Measurements from ENCODE around the gene RDM1.

The RDM1 gene

GRCh38 chr17:35930211-35931065, at the start of gene RDM1:
Gene RDM1 (minus strand): TSS chr17:35930773. CDS start chr17:35930727, 46 bp downstream.
- Histone ChIP-seq H3K27ac (ENCODE audit: low read depth, low read length) (no peak within 1 kb of the TSS), H3K4me1 (ENCODE audit: control insufficient read depth, insufficient read depth, low read length, unreplicated experiment) (peaks cover 19% of the 10 kb centered on the region), H3K27me3 (ENCODE audit: insufficient read depth, low read length) (no peaks in the 10 kb centered on the region), H3K79me2 (ENCODE audit: control insufficient read depth, insufficient read depth, low read length, unreplicated experiment) (no peaks in the 10 kb centered on the region), H3K36me3 (ENCODE audit: insufficient read depth, low read length) (no peaks in the 10 kb centered on the region), H2AFZ (ENCODE audit: low read length, unreplicated experiment) (peak within 1 kb of the TSS; percentile 90), H3K4me3 (ENCODE audit: low read depth, low read length) (peak within 1 kb of the TSS; percentile 85)

GRCh38 chr17:35978346-35978745, 47.8 kb upstream of the RDM1 start:
- peaks cover 9% of the 10 kb centered on the region for H3K27me3 ChIP-seq (ENCODE audit: insufficient read depth, low read length)
- no peaks in the 10 kb centered on the region for H3K79me2 ChIP-seq (ENCODE audit: control insufficient read depth, insufficient read depth, low read length, unreplicated experiment)
- H3K36me3 ChIP-seq (ENCODE audit: insufficient read depth, low read length) = no peaks in the 10 kb centered on the region
- H3K4me3 ChIP-seq (ENCODE audit: low read depth, low read length) = no peak overlapping the region
- H2AFZ ChIP-seq (ENCODE audit: low read length, unreplicated experiment) = no peak overlapping the region
- peaks cover 8% of the 10 kb centered on the region for H3K4me1 ChIP-seq (ENCODE audit: control insufficient read depth, insufficient read depth, low read length, unreplicated experiment)
- H3K27ac ChIP-seq (ENCODE audit: low read depth, low read length) = no peak overlapping the region

GRCh38 chr17:35977509-35977908, 46.9 kb upstream of the RDM1 start:
- Histone ChIP-seq H3K27me3 (ENCODE audit: insufficient read depth, low read length) (peaks cover 7% of the 10 kb centered on the region; the same call in 1 of the 2 replicates), H3K4me1 (ENCODE audit: control insufficient read depth, insufficient read depth, low read length, unreplicated experiment) (peaks cover 13% of the 10 kb centered on the region), H3K36me3 (ENCODE audit: insufficient read depth, low read length) (no peaks in the 10 kb centered on the region), H3K27ac (ENCODE audit: low read depth, low read length) (no peak overlapping the region), H3K79me2 (ENCODE audit: control insufficient read depth, insufficient read depth, low read length, unreplicated experiment) (no peaks in the 10 kb centered on the region), H3K4me3 (ENCODE audit: low read depth, low read length) (no peak overlapping the region), H2AFZ (ENCODE audit: low read length, unreplicated experiment) (no peak overlapping the region)

GRCh38 chr17:35973333-35974260, 43.0 kb upstream of the RDM1 start:
- no peak overlapping the region for H3K4me3 ChIP-seq (ENCODE audit: low read depth, low read length)
- peak overlapping the region; percentile 90 for H2AFZ ChIP-seq (ENCODE audit: low read length, unreplicated experiment)
- no peaks in the 10 kb centered on the region for H3K27me3 ChIP-seq (ENCODE audit: insufficient read depth, low read length)
- H3K27ac ChIP-seq (ENCODE audit: low read depth, low read length) = peak overlapping the region; percentile 11
- peaks cover 13% of the 10 kb centered on the region for H3K4me1 ChIP-seq (ENCODE audit: control insufficient read depth, insufficient read depth, low read length, unreplicated experiment)
- H3K36me3 ChIP-seq (ENCODE audit: insufficient read depth, low read length) = no peaks in the 10 kb centered on the region
- H3K79me2 ChIP-seq (ENCODE audit: control insufficient read depth, insufficient read depth, low read length, unreplicated experiment) = no peaks in the 10 kb centered on the region

- H3K4me1 ChIP-seq (ENCODE audit: control insufficient read depth, insufficient read depth, low read length, unreplicated experiment) = peaks cover 13% of the 10 kb centered on the region
- H2AFZ ChIP-seq (ENCODE audit: low read length, unreplicated experiment) = peak overlapping the region; percentile 90
- H3K4me3 ChIP-seq (ENCODE audit: low read depth, low read length) = no peak overlapping the region
- no peaks in the 10 kb centered on the region for H3K79me2 ChIP-seq (ENCODE audit: control insufficient read depth, insufficient read depth, low read length, unreplicated experiment)
- no peaks in the 10 kb centered on the region for H3K27me3 ChIP-seq (ENCODE audit: insufficient read depth, low read length)
- peak overlapping the region; percentile 11 for H3K27ac ChIP-seq (ENCODE audit: low read depth, low read length)
- no peaks in the 10 kb centered on the region for H3K36me3 ChIP-seq (ENCODE audit: insufficient read depth, low read length)
Measured at GRCh38 chr17:35972945-35973332, 42.4 kb upstream of the RDM1 start.

GRCh38 chr17:35972535-35972934, 42.0 kb upstream of the RDM1 start:
- Histone ChIP-seq H3K79me2 (ENCODE audit: control insufficient read depth, insufficient read depth, low read length, unreplicated experiment) (no peaks in the 10 kb centered on the region), H3K36me3 (ENCODE audit: insufficient read depth, low read length) (no peaks in the 10 kb centered on the region), H2AFZ (ENCODE audit: low read length, unreplicated experiment) (no peak overlapping the region), H3K27me3 (ENCODE audit: insufficient read depth, low read length) (no peaks in the 10 kb centered on the region), H3K4me1 (ENCODE audit: control insufficient read depth, insufficient read depth, low read length, unreplicated experiment) (peaks cover 13% of the 10 kb centered on the region), H3K27ac (ENCODE audit: low read depth, low read length) (no peak overlapping the region), H3K4me3 (ENCODE audit: low read depth, low read length) (no peak overlapping the region)

GRCh38 chr17:35972066-35972465, 41.5 kb upstream of the RDM1 start:
- H2AFZ ChIP-seq (ENCODE audit: low read length, unreplicated experiment) = no peak overlapping the region
- peaks cover 13% of the 10 kb centered on the region for H3K4me1 ChIP-seq (ENCODE audit: control insufficient read depth, insufficient read depth, low read length, unreplicated experiment)
- no peaks in the 10 kb centered on the region for H3K79me2 ChIP-seq (ENCODE audit: control insufficient read depth, insufficient read depth, low read length, unreplicated experiment)
- H3K36me3 ChIP-seq (ENCODE audit: insufficient read depth, low read length) = no peaks in the 10 kb centered on the region
- no peak overlapping the region for H3K4me3 ChIP-seq (ENCODE audit: low read depth, low read length)
- no peaks in the 10 kb centered on the region for H3K27me3 ChIP-seq (ENCODE audit: insufficient read depth, low read length)
- no peak overlapping the region for H3K27ac ChIP-seq (ENCODE audit: low read depth, low read length)

- H3K4me3 ChIP-seq (ENCODE audit: low read depth, low read length) = no peak overlapping the region
- H2AFZ ChIP-seq (ENCODE audit: low read length, unreplicated experiment) = no peak overlapping the region
- no peak overlapping the region for H3K27ac ChIP-seq (ENCODE audit: low read depth, low read length)
- peaks cover 13% of the 10 kb centered on the region for H3K4me1 ChIP-seq (ENCODE audit: control insufficient read depth, insufficient read depth, low read length, unreplicated experiment)
- no peaks in the 10 kb centered on the region for H3K36me3 ChIP-seq (ENCODE audit: insufficient read depth, low read length)
- H3K27me3 ChIP-seq (ENCODE audit: insufficient read depth, low read length) = no peaks in the 10 kb centered on the region
- H3K79me2 ChIP-seq (ENCODE audit: control insufficient read depth, insufficient read depth, low read length, unreplicated experiment) = no peaks in the 10 kb centered on the region
Measured at GRCh38 chr17:35969558-35970380, 39.2 kb upstream of the RDM1 start.

GRCh38 chr17:35968520-35969054, 38.0 kb upstream of the RDM1 start:
- peaks cover 8% of the 10 kb centered on the region for H3K27me3 ChIP-seq (ENCODE audit: insufficient read depth, low read length)
- H3K79me2 ChIP-seq (ENCODE audit: control insufficient read depth, insufficient read depth, low read length, unreplicated experiment) = no peaks in the 10 kb centered on the region

GRCh38 chr17:35965272-35965671, 34.7 kb upstream of the RDM1 start:
- H3K27ac ChIP-seq (ENCODE audit: low read depth, low read length) = no peak overlapping the region
- no peak overlapping the region for H2AFZ ChIP-seq (ENCODE audit: low read length, unreplicated experiment)
- H3K4me3 ChIP-seq (ENCODE audit: low read depth, low read length) = no peak overlapping the region
- no peaks in the 10 kb centered on the region for H3K79me2 ChIP-seq (ENCODE audit: control insufficient read depth, insufficient read depth, low read length, unreplicated experiment)
- no peaks in the 10 kb centered on the region for H3K4me1 ChIP-seq (ENCODE audit: control insufficient read depth, insufficient read depth, low read length, unreplicated experiment)
- H3K36me3 ChIP-seq (ENCODE audit: insufficient read depth, low read length) = no peaks in the 10 kb centered on the region
- H3K27me3 ChIP-seq (ENCODE audit: insufficient read depth, low read length) = peaks cover 25% of the 10 kb centered on the region

More at GRCh38 chr17:35968520-35969054, 38.0 kb upstream of the RDM1 start:
- no peak overlapping the region for H3K27ac ChIP-seq (ENCODE audit: low read depth, low read length)
- H3K4me1 ChIP-seq (ENCODE audit: control insufficient read depth, insufficient read depth, low read length, unreplicated experiment) = peaks cover 8% of the 10 kb centered on the region
- no peak overlapping the region for H3K4me3 ChIP-seq (ENCODE audit: low read depth, low read length)
- H3K36me3 ChIP-seq (ENCODE audit: insufficient read depth, low read length) = no peaks in the 10 kb centered on the region
- no peak overlapping the region for H2AFZ ChIP-seq (ENCODE audit: low read length, unreplicated experiment)

Data from ACC112 (cell line).